HepG2 (cell line): ENCODE data around the gene IL22RA1. TPM values are rescaled to one million over a fixed set of nuclear protein-coding genes. Genes with fewer than 3 reads are reported as not detected.
A peak's percentile ranks its signal among the peaks of the same experiment; 100 is the strongest.

Experiments
- FOXP4 ChIP-seq: sonication (generic); formaldehyde crosslinking; IDR thresholded peaks from 2 replicates; pipeline ENCODE4 v1.4.0; 2020; ENCODE audit warnings: missing genetic modification reagents
- GATAD2A ChIP-seq: IDR thresholded peaks from 2 replicates; pipeline ENCODE4 v1.6.1; 2016
- GTF3A ChIP-seq: sonication (generic); formaldehyde crosslinking; conservative IDR thresholded peaks from 2 replicates; pipeline ENCODE4 v1.4.0; 2020; ENCODE audit warnings: mild to moderate bottlenecking, missing genetic modification reagents
- IRF9 ChIP-seq: sonication (generic); formaldehyde crosslinking; IDR thresholded peaks from 2 replicates; pipeline ENCODE4 v1.8.0; 2022; ENCODE audit warnings: missing genetic modification reagents, mild to moderate bottlenecking, borderline replicate concordance
- JDP2 ChIP-seq: sonication (generic); formaldehyde crosslinking; IDR thresholded peaks from 2 replicates; pipeline ENCODE4 v1.8.1; 2022; ENCODE audit warnings: missing genetic modification reagents, borderline replicate concordance
- KDM5A ChIP-seq: fragments of 200-600 bp; sonication (generic); IDR thresholded peaks from 2 replicates; pipeline ENCODE4 v1.7.0; 2018; ENCODE audit warnings: antibody characterized with exemption, mild to moderate bottlenecking, low read length, borderline replicate concordance
- KLF13 ChIP-seq: sonication (generic); formaldehyde crosslinking; IDR thresholded peaks from 2 replicates; pipeline ENCODE4 v1.4.0; 2020; ENCODE audit warnings: mild to moderate bottlenecking, missing genetic modification reagents
- PTBP1 ChIP-seq: fragments of 200-400 bp; formaldehyde crosslinking; IDR thresholded peaks from 2 replicates; pipeline ENCODE4 v1.6.1; 2018; ENCODE audit warnings: low read length, low read depth; ENCODE audit not compliant: poor library complexity, severe bottlenecking
- SETDB1 ChIP-seq: sonication (generic); formaldehyde crosslinking; IDR thresholded peaks from 2 replicates; pipeline ENCODE4 v1.5.1; 2020; ENCODE audit warnings: missing genetic modification reagents, mild to moderate bottlenecking, borderline replicate concordance
- SIX1 ChIP-seq: sonication (generic); formaldehyde crosslinking; IDR thresholded peaks from 2 replicates; pipeline ENCODE4 v1.4.0; 2020; ENCODE audit warnings: missing genetic modification reagents, borderline replicate concordance
- TAF1 ChIP-seq: sonication (generic); formaldehyde crosslinking; IDR thresholded peaks from 2 replicates; pipeline ENCODE4 v1.4.0; 2020; ENCODE audit warnings: missing genetic modification reagents
- TFE3 ChIP-seq: IDR thresholded peaks from 2 replicates; pipeline ENCODE4 v1.6.1; 2016
- ZBTB25 ChIP-seq: IDR thresholded peaks from 2 replicates; pipeline ENCODE4 v1.6.1; 2018; ENCODE audit warnings: missing genetic modification reagents
- ZC3H13 ChIP-seq: sonication (generic); formaldehyde crosslinking; IDR thresholded peaks from 2 replicates; pipeline ENCODE4 v1.8.1; 2023; ENCODE audit warnings: mild to moderate bottlenecking, missing genetic modification reagents, moderate library complexity
- ZNF276 ChIP-seq: sonication (generic); formaldehyde crosslinking; IDR thresholded peaks from 2 replicates; pipeline ENCODE4 v1.4.0; 2020; ENCODE audit warnings: mild to moderate bottlenecking, low read depth, missing genetic modification reagents
- ZNF296 ChIP-seq: sonication (generic); formaldehyde crosslinking; conservative IDR thresholded peaks from 2 replicates; pipeline ENCODE4 v1.5.0; 2020; ENCODE audit warnings: mild to moderate bottlenecking, missing genetic modification reagents
- ZNF367 ChIP-seq: sonication (generic); formaldehyde crosslinking; IDR thresholded peaks from 2 replicates; pipeline ENCODE4 v1.4.0; 2020; ENCODE audit warnings: missing genetic modification reagents, borderline replicate concordance
- ZNF569 ChIP-seq: sonication (generic); formaldehyde crosslinking; IDR thresholded peaks from 2 replicates; pipeline ENCODE4 v1.5.0; 2020; ENCODE audit warnings: mild to moderate bottlenecking, missing genetic modification reagents, moderate library complexity, borderline replicate concordance
- ZNF724P ChIP-seq: sonication (generic); formaldehyde crosslinking; IDR thresholded peaks from 2 replicates; pipeline ENCODE4 v1.8.0; 2022; ENCODE audit warnings: missing genetic modification reagents, borderline replicate concordance
- polyA plus RNA-seq, 8 experiments: library from polyadenylated mRNA; depleted of rRNA in 3 of 8; stranded (reverse) in 7 of 8; unstranded in 1 of 8; fragments of >200 nt; fragmentation: Illumina TruSeq in 4 of 8; extraction: Trizol in 4 of 8; gene quantifications; 2 replicates each; pipeline versions ENCODE4 v1.2.1 to v1.2.3, GENCODE V29; 2011 to 2016; ENCODE audit warnings: low read depth in 4 of 8, missing spikeins in 1 of 8, mixed read lengths in 1 of 8; ENCODE audit not compliant: insufficient read depth in 1 of 8
- total RNA-seq, 5 experiments: library from RNA; depleted of rRNA; stranded (reverse); fragments of >200 nt; fragmentation: Illumina TruSeq; extraction: Trizol; gene quantifications; 2 replicates each; pipeline ENCODE4 v1.2.3, GENCODE V29; 2016; ENCODE audit warnings: low read depth in 1 of 5

The IL22RA1 gene
- total and polyA plus RNA-seq, 2 of the 13 experiments (the other 11 are each of a cell fraction or from before 2014, with no cell fraction given) = 4.4 to 10.2 TPM

- TF ChIP-seq GTF3A (CRISPR knock-in tag) (no peak), ZBTB25 (peak; percentile 70), KDM5A (no peak), ZNF569 (no peak), ZC3H13 (CRISPR knock-in tag) (no peak), IRF9 (CRISPR knock-in tag) (0 out of 2 replicates have a peak, but pooled peaks have one; percentile 16), KLF13 (CRISPR knock-in tag) (no peak), JDP2 (no peak), SIX1 (CRISPR knock-in tag) (no peak), FOXP4 (CRISPR knock-in tag) (0 out of 2 replicates have a peak, but pooled peaks have one; percentile 10), GATAD2A (CRISPR knock-in tag) (no peak), PTBP1 (no peak), TAF1 (CRISPR knock-in tag) (peak; percentile 44; the same call in 1 of the 2 replicates), ZNF724P (no peak), SETDB1 (no peak), ZNF276 (CRISPR knock-in tag) (no peak), TFE3 (CRISPR knock-in tag) (no peak), ZNF367 (CRISPR knock-in tag) (peak; percentile 25; the same call in 1 of the 2 replicates), ZNF296 (no peak)
Observed at GRCh38 chr1:24186993-24187790, 44.3 kb upstream of the IL22RA1 start, which contains the start of gene IFNLR1 (continued).
